Measurements from ENCODE around the gene CAPRIN1.
"Not testable (repeated sequence)": the region's sequence is repeated elsewhere in the genome, so short reads cannot be mapped to it uniquely, and the experiment has no call there.

CAPRIN1 gene

DNA sequence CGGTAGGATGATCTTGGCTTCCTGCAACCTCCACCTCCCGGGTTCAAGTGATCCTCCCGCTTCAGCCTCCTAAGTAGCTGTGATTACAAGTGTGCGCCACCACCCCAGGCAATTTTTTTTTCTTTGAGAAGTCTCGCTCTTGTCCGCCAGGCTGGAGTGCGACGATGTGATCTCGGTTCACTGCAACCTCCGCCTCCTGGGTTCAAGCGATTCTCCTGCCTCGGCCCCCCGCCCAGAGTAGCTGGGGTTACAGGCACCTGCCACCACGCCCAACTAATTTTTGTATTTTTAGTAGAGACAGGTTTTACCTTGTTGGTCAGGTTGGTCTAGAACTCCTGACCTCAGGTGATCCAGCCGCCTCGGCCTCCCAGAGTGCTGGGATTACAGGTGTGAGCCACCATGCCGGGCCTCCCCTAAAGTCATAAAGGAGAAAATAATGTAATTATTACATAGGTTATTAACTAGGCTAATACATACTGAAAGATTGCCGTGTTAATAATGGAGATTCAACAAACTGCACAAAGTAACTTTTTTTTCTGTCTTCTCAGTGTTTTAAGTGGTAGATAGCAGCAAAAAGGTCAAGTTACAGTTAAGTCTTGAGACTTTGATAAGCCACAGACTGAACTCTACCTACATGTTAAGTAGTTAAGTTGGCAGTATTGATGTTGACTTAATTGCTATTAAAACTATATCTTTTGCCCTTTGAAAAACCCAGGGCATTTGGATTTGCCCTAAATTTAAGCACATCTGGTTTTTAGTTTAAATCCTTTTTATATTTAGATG lies 3.9 kb downstream of the CAPRIN1 start:
- peaks cover 45 to 69% (median 57%) of the 10 kb centered on the region in 10 experiments for H3K4me1 ChIP-seq
- H3K4me3 ChIP-seq = peak overlapping the region in 9 of 10 experiments; percentile 90 to 98 (median 96); a peak in 14 of 20 replicates
- no peak for TF ChIP-seq Cebpa-rat (IDR thresholded peaks at IDR 0.05)
- peak overlapping the region; percentile 73 to 94 (median 87) for H3K4me2 ChIP-seq
- H3K36me3 ChIP-seq = peaks cover 32 to 78% (median 67%) of the 10 kb centered on the region in 11 experiments
- H3K9me3 ChIP-seq (replicated peaks in 1 of 11) = no peaks in the 10 kb centered on the region; a peak in 1 of 22 replicates
- no peaks in the 10 kb centered on the region for H3K27me3 ChIP-seq
- H3K27ac ChIP-seq = no peak overlapping the region; a peak in 1 of 22 replicates
- peak overlapping the region in 10 of 11 experiments; percentile 19 to 100 (median 99); a peak in 13 of 22 replicates for H3K9ac ChIP-seq
- peaks cover 69 to 71% (median 70%) of the 10 kb centered on the region in 11 experiments for H4K20me1 ChIP-seq

DNA sequence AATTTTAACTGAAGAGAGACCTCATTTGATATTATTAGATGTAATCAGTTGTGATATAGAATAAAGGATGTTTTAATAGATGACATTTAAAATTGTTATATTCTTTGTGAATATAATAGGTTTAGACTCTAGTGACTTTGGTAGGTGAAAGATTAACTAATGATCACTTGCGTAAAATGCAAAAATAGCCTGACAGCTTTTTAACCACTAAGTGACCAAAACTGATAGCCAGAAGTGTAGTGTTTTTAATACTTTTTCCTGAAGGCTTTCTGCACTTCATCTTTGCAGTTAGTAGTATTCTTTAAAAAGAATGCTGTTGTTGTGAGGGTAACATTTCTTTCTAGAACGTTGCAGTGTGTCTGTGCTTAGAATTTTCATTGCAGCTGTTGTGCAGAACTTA lies 5.1 kb downstream of the CAPRIN1 start:
- H3K4me2 ChIP-seq = peak overlapping the region in 10 of 11 experiments; percentile 21 to 94 (median 88); a peak in 16 of 22 replicates
- H3K27ac ChIP-seq = no peak overlapping the region
- H3K36me3 ChIP-seq = peaks cover 44 to 91% (median 79%) of the 10 kb centered on the region in 11 experiments
- H3K9me3 ChIP-seq (replicated peaks in 1 of 11) = no peaks in the 10 kb centered on the region; a peak in 1 of 22 replicates
- H3K4me3 ChIP-seq = 0 out of 20 replicates have a peak overlapping the region, but pooled peaks of 1 of the 10 experiments have one; percentile 10
- H3K9ac ChIP-seq = peak overlapping the region in 1 of 11 experiments; percentile 100; a peak in 2 of 22 replicates
- H4K20me1 ChIP-seq = peaks cover 82 to 83% (median 83%) of the 10 kb centered on the region in 11 experiments
- no peaks in the 10 kb centered on the region for H3K27me3 ChIP-seq
- no peak for TF ChIP-seq Cebpa-rat (IDR thresholded peaks at IDR 0.05)
- H3K4me1 ChIP-seq = peaks cover 43 to 76% (median 56%) of the 10 kb centered on the region in 10 experiments

DNA sequence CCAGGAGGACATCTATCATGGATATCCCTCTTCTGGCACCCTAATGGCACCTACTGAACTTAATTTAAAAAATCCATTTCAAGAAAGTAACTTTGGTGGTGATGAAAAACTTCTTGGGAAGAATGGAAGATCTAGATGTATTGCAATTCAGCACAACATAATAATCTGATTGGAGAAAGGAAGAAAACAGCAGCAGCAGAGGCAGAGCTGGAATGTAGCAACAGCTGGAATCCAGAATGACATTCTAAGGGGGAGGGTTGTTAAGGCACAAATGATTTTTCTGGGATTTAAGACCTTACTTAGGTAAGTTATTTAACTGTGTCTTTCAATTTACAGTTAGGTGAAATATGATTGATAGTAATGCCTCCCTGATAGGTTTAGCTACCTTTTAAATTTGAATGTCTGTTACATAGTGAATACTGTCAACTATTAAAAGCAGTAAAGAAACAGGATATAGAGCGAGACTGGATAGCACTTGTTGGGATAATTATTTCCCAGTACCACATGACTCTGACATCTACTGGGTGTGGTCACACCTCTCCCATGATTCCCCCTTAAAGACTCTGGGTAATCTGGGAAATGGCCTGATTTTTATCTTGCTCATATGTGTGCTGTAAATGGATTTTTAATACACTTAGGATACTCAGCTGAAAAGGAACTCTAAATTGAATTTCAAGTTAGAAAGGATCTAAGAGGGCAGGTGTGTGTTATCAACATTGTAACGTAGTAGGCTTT lies 11.7 kb downstream of the CAPRIN1 start:
- peak overlapping the region in 9 of 11 experiments; percentile 7 to 90 (median 24); a peak in 11 of 22 replicates for H3K4me2 ChIP-seq
- TF ChIP-seq Cebpa-rat (IDR thresholded peaks at IDR 0.05) = no peak
- H3K4me3 ChIP-seq = no peak overlapping the region
- peaks cover 44 to 96% (median 80%) of the 10 kb centered on the region in 11 experiments for H3K36me3 ChIP-seq
- no peak overlapping the region for H3K9ac ChIP-seq
- no peaks in the 10 kb centered on the region for H3K27me3 ChIP-seq
- H3K9me3 ChIP-seq (replicated peaks in 1 of 11) = no peaks in the 10 kb centered on the region
- no peak overlapping the region for H3K27ac ChIP-seq
- H3K4me1 ChIP-seq = peaks cover 58 to 97% (median 74%) of the 10 kb centered on the region in 10 experiments
- peaks cover 99 to 100% (median 100%) of the 10 kb centered on the region in 11 experiments for H4K20me1 ChIP-seq

DNA sequence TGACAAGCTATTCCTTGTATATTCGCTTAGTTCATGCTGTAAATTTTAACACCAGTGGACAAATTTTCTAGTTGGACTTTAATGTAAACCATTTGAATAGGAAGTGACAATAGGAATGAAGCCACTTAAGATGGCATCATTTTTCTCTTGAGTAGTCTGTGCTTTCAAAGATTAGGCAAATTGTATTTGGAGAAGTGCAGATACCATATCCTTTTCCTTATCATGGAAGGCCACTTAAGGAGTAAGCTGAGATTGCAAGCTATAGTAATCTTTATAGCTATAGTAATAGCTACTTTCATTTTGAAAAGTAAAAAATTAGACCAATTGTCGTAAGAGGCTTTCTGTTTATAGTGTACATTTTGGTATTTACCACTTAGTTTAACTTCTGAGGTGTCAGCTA lies 12.8 kb downstream of the CAPRIN1 start:
- Histone ChIP-seq H3K4me3 (no peak overlapping the region), H4K20me1 (peaks cover 99 to 100% (median 100%) of the 10 kb centered on the region in 11 experiments), H3K9ac (no peak overlapping the region; a peak in 1 of 22 replicates), H3K4me1 (peaks cover 58 to 97% (median 69%) of the 10 kb centered on the region in 10 experiments), H3K27ac (no peak overlapping the region; a peak in 1 of 22 replicates), H3K27me3 (no peaks in the 10 kb centered on the region), H3K9me3 (replicated peaks in 1 of 11) (no peaks in the 10 kb centered on the region), H3K4me2 (peak overlapping the region in 10 of 11 experiments; percentile 19 to 90 (median 56); a peak in 12 of 22 replicates), H3K36me3 (peaks cover 42 to 96% (median 78%) of the 10 kb centered on the region in 11 experiments)
- no peak for TF ChIP-seq Cebpa-rat (IDR thresholded peaks at IDR 0.05)

DNA sequence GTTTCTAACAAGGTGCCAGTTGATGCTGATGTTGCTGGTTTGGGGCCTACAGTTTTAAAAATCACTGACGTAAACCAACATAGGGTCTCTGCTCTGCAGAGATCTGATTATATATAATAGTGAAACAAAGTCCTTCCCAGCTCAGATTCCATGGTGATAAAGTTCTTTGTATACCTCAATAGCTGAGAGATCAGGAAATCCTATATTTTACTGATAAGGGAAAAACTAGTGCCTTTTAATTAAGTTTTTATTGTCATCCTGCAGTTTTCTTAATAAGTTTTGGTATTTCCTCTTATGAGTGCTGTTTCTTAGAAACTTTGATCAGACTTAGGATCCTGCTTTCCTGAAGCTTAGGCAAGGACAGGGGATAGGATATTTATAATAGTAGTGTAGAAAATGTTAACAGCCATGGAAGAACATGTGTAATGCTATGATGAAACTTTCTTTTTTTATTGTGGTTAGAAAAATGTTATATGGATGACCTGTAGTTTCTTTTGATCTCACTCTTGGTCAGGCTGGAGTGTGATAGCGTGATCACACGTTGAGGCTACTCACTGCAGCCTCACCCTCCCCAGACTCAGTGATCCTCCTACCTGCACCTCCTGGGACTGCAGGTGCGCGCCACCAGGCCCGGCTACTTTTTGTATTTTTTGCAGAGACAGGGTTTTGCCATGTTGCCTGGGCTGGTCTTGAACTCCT lies 14.1 kb downstream of the CAPRIN1 start:
- no peak for TF ChIP-seq Cebpa-rat (IDR thresholded peaks at IDR 0.05)
- Histone ChIP-seq H3K27ac (0 out of 22 replicates have a peak overlapping the region, but pooled peaks of 2 of the 11 experiments have one; percentile 25 to 60), H3K4me3 (no peak overlapping the region), H3K4me1 (peaks cover 58 to 96% (median 65%) of the 10 kb centered on the region in 10 experiments), H3K4me2 (peak overlapping the region; percentile 59 to 90 (median 80)), H3K36me3 (peaks cover 37 to 96% (median 78%) of the 10 kb centered on the region in 11 experiments), H4K20me1 (peaks cover 99 to 100% (median 100%) of the 10 kb centered on the region in 11 experiments), H3K27me3 (no peaks in the 10 kb centered on the region), H3K9ac (peak overlapping the region in 3 of 11 experiments; percentile 27 to 55 (median 29); a peak in 2 of 22 replicates), H3K9me3 (replicated peaks in 1 of 11) (no peaks in the 10 kb centered on the region)

DNA sequence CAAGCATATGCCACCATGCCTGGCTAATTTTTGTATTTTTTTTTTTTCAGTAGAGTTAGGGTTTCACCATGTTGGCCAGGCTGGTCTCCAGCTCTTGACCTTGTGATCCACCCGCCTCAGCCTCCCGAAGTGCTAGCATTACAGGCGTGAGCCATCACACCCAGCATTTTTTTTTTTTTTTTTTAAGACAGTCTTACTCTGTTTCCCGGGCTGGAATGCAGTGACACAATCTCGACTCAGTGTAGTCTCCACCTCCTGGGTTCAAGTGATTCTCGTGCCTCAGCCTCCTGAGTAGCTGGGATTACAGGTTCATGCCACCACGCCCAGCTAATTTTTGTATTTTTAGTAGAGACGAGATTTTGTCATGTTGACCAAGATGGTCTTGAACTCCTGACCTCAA lies 15.2 kb downstream of the CAPRIN1 start:
- not testable (repeated sequence) for H3K27me3 ChIP-seq; H3K9me3 ChIP-seq (replicated peaks in 1 of 11)
- peak overlapping the region in 3 of 10 experiments; percentile 4 to 41 (median 30); a peak in 3 of 20 replicates for H3K4me3 ChIP-seq
- peaks cover 54 to 87% (median 60%) of the 10 kb centered on the region in 10 experiments for H3K4me1 ChIP-seq
- peaks cover 99 to 100% (median 100%) of the 10 kb centered on the region in 11 experiments for H4K20me1 ChIP-seq
- peak overlapping the region; percentile 18 to 62 (median 44); a peak in 17 of 22 replicates for H3K27ac ChIP-seq
- peak overlapping the region in 10 of 11 experiments; percentile 6 to 55 (median 29); a peak in 10 of 22 replicates for H3K9ac ChIP-seq
- peaks cover 38 to 96% (median 78%) of the 10 kb centered on the region in 11 experiments for H3K36me3 ChIP-seq
- H3K4me2 ChIP-seq = peak overlapping the region; percentile 59 to 90 (median 80)

DNA sequence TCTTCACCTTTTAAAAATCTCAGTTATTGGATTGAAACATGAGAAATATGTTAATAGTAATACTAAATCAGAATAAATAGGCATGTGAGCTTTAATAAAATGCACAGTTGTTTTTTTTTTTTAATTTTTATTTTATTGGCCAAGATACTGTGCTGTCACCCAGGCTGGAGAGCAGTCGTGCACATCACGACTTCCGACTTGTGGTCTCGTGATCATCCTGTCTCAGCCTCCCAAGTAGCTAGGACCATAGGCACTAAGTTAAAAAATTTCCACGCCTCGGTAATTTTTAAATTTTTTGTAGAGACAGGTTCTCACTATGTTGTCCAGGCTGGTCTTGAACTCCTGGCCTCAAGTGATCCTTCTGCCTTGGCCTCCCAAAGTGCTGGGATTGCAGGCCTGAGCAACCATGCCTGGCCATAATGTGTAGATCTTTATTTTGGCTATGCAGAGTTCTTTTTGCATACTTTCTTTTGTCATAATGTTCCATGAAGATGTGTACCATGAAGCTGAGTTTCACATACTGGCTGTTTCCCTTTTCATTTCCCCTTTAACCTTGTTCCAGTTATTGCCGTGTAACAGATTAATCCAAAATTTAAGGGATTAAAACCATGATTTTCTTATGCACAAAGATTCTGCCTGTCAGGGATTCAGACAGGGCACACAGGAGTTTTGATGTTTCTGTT lies 16.0 kb downstream of the CAPRIN1 start:
- Histone ChIP-seq H3K4me1 (peaks cover 54 to 82% (median 60%) of the 10 kb centered on the region in 10 experiments), H3K36me3 (peaks cover 42 to 96% (median 82%) of the 10 kb centered on the region in 11 experiments), H3K4me3 (peak overlapping the region in 4 of 10 experiments; percentile 4 to 15 (median 10); a peak in 1 of 20 replicates), H3K9me3 (replicated peaks in 1 of 11) (no peaks in the 10 kb centered on the region), H3K9ac (peak overlapping the region; percentile 2 to 46 (median 19); a peak in 12 of 22 replicates), H3K27ac (peak overlapping the region in 10 of 11 experiments; percentile 30 to 62 (median 58); a peak in 19 of 22 replicates), H3K4me2 (peak overlapping the region; percentile 59 to 90 (median 80)), H3K27me3 (no peaks in the 10 kb centered on the region), H4K20me1 (peaks cover 100% of the 10 kb centered on the region in 11 experiments)
- no peak for TF ChIP-seq Cebpa-rat (IDR thresholded peaks at IDR 0.05)

Data from BLaER1 treated with 17β-estradiol and CSF1 and Interleukin-3, amounts not matched to agents 10 nM and 100 nM (cell line).